HepG2 (cell line): Measurements from ENCODE around the gene TRNP1. TPM values are rescaled to one million over a fixed set of nuclear protein-coding genes. Genes with fewer than 3 reads are reported as not detected.

Source experiments
- ATAC-seq: fragments of 200-7000 bp; cut with Tn5 transposase; 3 replicates; pipeline ENCODE4 v1.9.1; 2020; ENCODE audit warnings: mild to moderate bottlenecking, moderate library complexity
- BruUV-seq: library from RNA; stranded (reverse); fragments of 400-500 nt; replicated peaks from 2 replicates; lab custom pipeline; 2021; lab: Mats Ljungman, UMichigan
- CTCF ChIA-PET: fragments of 300-600 bp; formaldehyde crosslinking; extraction: SDS; loops from one replicate; lab custom pipeline; 2021; ENCODE audit warnings: low total read pairs, inconsistent platforms, low intra/inter-chr PET ratio; lab: Yijun Ruan, JAX
- POLR2A ChIA-PET: fragments of 350-600 bp; sonication (Branson Sonifier 250); formaldehyde crosslinking; loops from one replicate; lab custom pipeline; 2020; ENCODE audit warnings: antibody characterized with exemption, inconsistent platforms; lab: Yijun Ruan, JAX
- DNase-seq: peaks from one replicate; pipeline ENCODE4 v3.0.0-alpha.2; 2015; ENCODE audit warnings: low spot score
- FAIRE-seq: peaks from 3 replicates; lab custom pipeline; 2011; peaks lifted over from hg19 to GRCh38; lab: Jason Lieb, UNC
- H2AFZ ChIP-seq: one replicate; pipeline ENCODE4 v1.6.1; 2011; ENCODE audit warnings: low read length, inconsistent platforms
- H3K27ac ChIP-seq: fragments of 300-600 bp; 3 replicates; pipeline ENCODE4 v1.8.0; 2011; ENCODE audit warnings: mixed run types, mild to moderate bottlenecking, mixed read lengths, low read length, inconsistent platforms; ENCODE audit not compliant: insufficient read depth; ENCODE audit errors: extremely low read length
- H3K27me3 ChIP-seq, 2 experiments: fragments of 200-600 bp in 1 of 2; 2 replicates in 1 of 2; 3 replicates in 1 of 2; pipeline versions ENCODE4 v1.6.0 to v1.8.0; 2011; ENCODE audit warnings: low read length in 2 of 2, mild to moderate bottlenecking in 2 of 2, moderate library complexity in 2 of 2, inconsistent platforms in 1 of 2; ENCODE audit not compliant: insufficient read depth in 2 of 2, control insufficient read depth in 1 of 2
- H3K36me3 ChIP-seq, 2 experiments: fragments of 200-600 bp in 1 of 2; replicated peaks in 1 of 2; 2 replicates in 1 of 2; 3 replicates in 1 of 2; pipeline versions ENCODE4 v1.5.1 to v1.8.0; 2011; ENCODE audit warnings: low read length in 2 of 2, inconsistent platforms in 1 of 2; ENCODE audit not compliant: insufficient read depth in 2 of 2, control insufficient read depth in 1 of 2
- H3K4me1 ChIP-seq: 2 replicates; pipeline ENCODE4 v1.5.1; 2012; ENCODE audit warnings: low read length, inconsistent platforms; ENCODE audit not compliant: insufficient read depth
- H3K4me2 ChIP-seq: 2 replicates; pipeline ENCODE4 v1.6.0; 2011; ENCODE audit warnings: low read depth, low read length, inconsistent platforms
- H3K4me3 ChIP-seq, 3 experiments: fragments of 200-600 bp in 1 of 3; sonication (generic), shearing (Covaris generic) in 1 of 3; replicated peaks in 1 of 3; 2 replicates each; pipeline ENCODE4 v1.5.1; 2011 to 2016; ENCODE audit warnings: low read length in 3 of 3, inconsistent platforms in 2 of 3, low read depth in 2 of 3, mild to moderate bottlenecking in 2 of 3, control low read depth in 1 of 3, mixed read lengths in 1 of 3; ENCODE audit not compliant: insufficient read depth in 1 of 3
- H3K79me2 ChIP-seq: one replicate; pipeline ENCODE4 v1.6.1; 2011; ENCODE audit warnings: low read length, inconsistent platforms; ENCODE audit not compliant: insufficient read depth
- H3K9ac ChIP-seq: 2 replicates; pipeline ENCODE4 v1.6.0; 2011; ENCODE audit warnings: mild to moderate bottlenecking, low read depth, low read length, inconsistent platforms; ENCODE audit not compliant: insufficient read depth
- H3K9me3 ChIP-seq: 2 replicates; pipeline ENCODE4 v1.5.1; 2012; ENCODE audit warnings: mild to moderate bottlenecking, low read length
- H4K20me1 ChIP-seq: 2 replicates; pipeline ENCODE4 v1.6.0; 2011; ENCODE audit warnings: inconsistent platforms, mild to moderate bottlenecking, low read length, moderate library complexity; ENCODE audit not compliant: insufficient read depth
- CHD2 ChIP-seq: IDR thresholded peaks from 2 replicates; pipeline ENCODE4 v1.6.1; 2011; ENCODE audit warnings: low read depth, low read length, improper control_type of control experiment
- HNF1A ChIP-seq, 2 experiments: sonication (generic) in 1 of 2; formaldehyde crosslinking in 1 of 2; IDR thresholded peaks; 2 replicates each; pipeline versions ENCODE4 v1.4.0 to v1.6.1; 2016 to 2020; ENCODE audit warnings: borderline replicate concordance in 1 of 2, low read depth in 1 of 2, mild to moderate bottlenecking in 1 of 2, missing genetic modification reagents in 1 of 2
- KDM2A ChIP-seq: sonication (generic); formaldehyde crosslinking; IDR thresholded peaks from 2 replicates; pipeline ENCODE4 v1.4.0; 2020; ENCODE audit warnings: low read depth, missing genetic modification reagents, borderline replicate concordance
- KLF15 ChIP-seq: sonication (generic); formaldehyde crosslinking; IDR thresholded peaks from 2 replicates; pipeline ENCODE4 v1.8.1; 2023; ENCODE audit warnings: borderline replicate concordance, mild to moderate bottlenecking, inconsistent platforms, missing genetic modification reagents, mixed read lengths
- MXI1 ChIP-seq: IDR thresholded peaks from 3 replicates; pipeline ENCODE4 v1.6.1; 2012; ENCODE audit warnings: low read depth, low read length, inconsistent platforms, borderline replicate concordance
- WIZ ChIP-seq: sonication (generic); formaldehyde crosslinking; IDR thresholded peaks from 2 replicates; pipeline ENCODE4 v1.5.1; 2020; ENCODE audit warnings: mild to moderate bottlenecking, missing genetic modification reagents
- ZNF142 ChIP-seq: sonication (generic); formaldehyde crosslinking; IDR thresholded peaks from 2 replicates; pipeline ENCODE4 v1.4.0; 2020; ENCODE audit warnings: missing genetic modification reagents
- ZNF33A ChIP-seq: sonication (generic); formaldehyde crosslinking; IDR thresholded peaks from 2 replicates; pipeline ENCODE4 v1.5.1; 2020; ENCODE audit warnings: missing genetic modification reagents, mild to moderate bottlenecking, moderate library complexity, borderline replicate concordance
- ZNF414 ChIP-seq: sonication (generic); formaldehyde crosslinking; IDR thresholded peaks from 2 replicates; pipeline ENCODE4 v1.5.0; 2020; ENCODE audit warnings: missing genetic modification reagents
- ZNF781 ChIP-seq: sonication (generic); formaldehyde crosslinking; IDR thresholded peaks from 2 replicates; pipeline ENCODE4 v1.5.1; 2020; ENCODE audit warnings: borderline replicate concordance, mild to moderate bottlenecking, missing genetic modification reagents; ENCODE audit errors: not compliant biosample characterization
- ZNF839 ChIP-seq: sonication (generic); formaldehyde crosslinking; IDR thresholded peaks from 2 replicates; pipeline ENCODE4 v1.4.0; 2020; ENCODE audit warnings: missing genetic modification reagents, mild to moderate bottlenecking, borderline replicate concordance
- WGBS: methylation state at CpG from one replicate; pipeline ENCODE4 v1.1.6; 2017; ENCODE audit warnings: low lambda C conversion rate; 5-methylcytosine and 5-hydroxymethylcytosine counted together
- in situ Hi-C: cut with HindIII; loops from 2 replicates; pipeline ENCODE4 v1.10.0; 2017; ENCODE audit warnings: low pct_unique_long_range_greater_than_20kb; ENCODE audit not compliant: extremely low pct_ligation_motif_present
- intact Hi-C: fragments of 100-400 bp; cut with micrococcal nuclease; formaldehyde crosslinking; loops from one replicate; pipeline ENCODE4 v1.10.0; 2022; ENCODE audit not compliant: unreplicated experiment
- polyA plus RNA-seq, 8 experiments: library from polyadenylated mRNA; depleted of rRNA in 3 of 8; stranded (reverse) in 7 of 8; unstranded in 1 of 8; fragments of >200 nt; fragmentation: Illumina TruSeq in 4 of 8; extraction: Trizol in 4 of 8; gene quantifications; 2 replicates each; pipeline versions ENCODE4 v1.2.1 to v1.2.3, GENCODE V29; 2011 to 2016; ENCODE audit warnings: low read depth in 4 of 8, missing spikeins in 1 of 8, mixed read lengths in 1 of 8; ENCODE audit not compliant: insufficient read depth in 1 of 8
- total RNA-seq, 5 experiments: library from RNA; depleted of rRNA; stranded (reverse); fragments of >200 nt; fragmentation: Illumina TruSeq; extraction: Trizol; gene quantifications; 2 replicates each; pipeline ENCODE4 v1.2.3, GENCODE V29; 2016; ENCODE audit warnings: low read depth in 1 of 5

The TRNP1 gene
- total and polyA plus RNA-seq, 2 of the 13 experiments (the other 11 are each of a cell fraction or from before 2014, with no cell fraction given), result 42.0 to 158 TPM

- Histone ChIP-seq H3K9ac (no peak overlapping the region), H3K9me3 (no peaks in the 10 kb centered on the region), H3K4me1 (no peaks in the 10 kb centered on the region), H3K4me2 (no peak overlapping the region), H3K79me2 (no peaks in the 10 kb centered on the region), H3K27me3 (peaks cover 1 to 16% of the 10 kb centered on the region in 2 experiments; a peak in 2 of 5 replicates), H3K36me3 (no peaks in the 10 kb centered on the region), H2AFZ (no peak overlapping the region), H4K20me1 (no peaks in the 10 kb centered on the region), H3K4me3 (no peak overlapping the region), H3K27ac (no peak overlapping the region)
- BruUV-seq, result no TSS peak
- no peak for DNase-seq
- no peak for TF ChIP-seq ZNF839
- no peak for TF ChIP-seq ZNF142
- no peak for TF ChIP-seq KLF15 (CRISPR knock-in tag)
- no peak for TF ChIP-seq MXI1
- TF ChIP-seq ZNF781, result no peak
- TF ChIP-seq ZNF414, result no peak
- no peak for TF ChIP-seq WIZ (CRISPR knock-in tag)
- TF ChIP-seq KDM2A (CRISPR knock-in tag), result no peak
- TF ChIP-seq HNF1A (IDR thresholded peaks at IDR 0.05; ENCODE audit: low read depth), result no peak
- TF ChIP-seq HNF1A (CRISPR knock-in tag; IDR thresholded peaks at IDR 0.05; ENCODE audit: borderline replicate concordance), result no peak
- TF ChIP-seq ZNF33A (CRISPR knock-in tag), result no peak
- no peak for TF ChIP-seq CHD2
- ChIA-PET POLR2A (no interaction called here), CTCF (no interaction called here)
- intact Hi-C loops, result no loop called here
- no peak for FAIRE-seq
- in situ Hi-C loops, result no loop called here
- 22% methylated on average over 9 of the region's 9 CpGs for WGBS
- ATAC-seq, result no peak; the same call in 2 of the 3 replicates
Measured at GRCh38 chr1:27021354-27022031, 28.0 kb downstream of the TRNP1 start.
